ENCODE results near the gene PDS5B. TPM values are rescaled to one million over a fixed set of nuclear protein-coding genes. Genes with fewer than 3 reads are reported as not detected.
A peak's percentile ranks its signal among the peaks of the same experiment; 100 is the strongest.

PDS5B gene
- total and polyA plus RNA-seq, 4 donors, result 3.6 to 24.3 (median 12.9) TPM

GRCh38 chr13:32650705-32651311 is 64.6 kb downstream of the PDS5B start:
- no peak overlapping the region for H3K4me3 ChIP-seq (ENCODE audit: low read depth in 1 of 3, low read length in 3 of 3)
- no peak overlapping the region for H3K27ac ChIP-seq (ENCODE audit: low read depth in 1 of 2, low read length in 2 of 2)
- peak; percentile 52 for DNase-seq (ENCODE audit: low spot score)
- H3K9me3 ChIP-seq (ENCODE audit: control insufficient read depth in 4 of 4, low read length in 3 of 4), result no peaks in the 10 kb centered on the region
- no peaks in the 10 kb centered on the region for H3K27me3 ChIP-seq (ENCODE audit: control insufficient read depth in 4 of 4, insufficient read depth in 4 of 4, low read length in 3 of 4)
- H3K36me3 ChIP-seq (ENCODE audit: control insufficient read depth in 4 of 4, insufficient read depth in 3 of 4, low read depth in 1 of 4, low read length in 3 of 4), result peaks cover 0 to 2% (median under 1%) of the 10 kb centered on the region in 4 donors
- peaks cover 0 to 7% (median 1%) of the 10 kb centered on the region in 4 donors for H3K4me1 ChIP-seq (ENCODE audit: control insufficient read depth in 4 of 4, insufficient read depth in 4 of 4, low read length in 3 of 4)
- H3K9ac ChIP-seq (ENCODE audit: low read depth in 1 of 2, low read length in 2 of 2), result no peak overlapping the region
- TF ChIP-seq TAF1 (conservative IDR thresholded peaks at IDR 0.05) (no peak), RXRA (IDR thresholded peaks at IDR 0.05) (no peak), FOXA2 (IDR thresholded peaks at IDR 0.05) (no peak), REST (IDR thresholded peaks at IDR 0.05) (no peak), FOXA1 (IDR thresholded peaks at IDR 0.05) (no peak), GABPA (IDR thresholded peaks at IDR 0.05 in 1 of 2, conservative IDR thresholded peaks at IDR 0.05 in 1 of 2) (no peak), NR2F2 (IDR thresholded peaks at IDR 0.05) (no peak), CTCF (IDR thresholded peaks at IDR 0.05; ENCODE audit: low read depth, low read length, missing input control) (peak; percentile 77), EGR1 (IDR thresholded peaks at IDR 0.05; ENCODE audit: low read depth in 2 of 2) (no peak), RAD21 (IDR thresholded peaks at IDR 0.05) (peak; percentile 84 to 85), HNF4A (conservative IDR thresholded peaks at IDR 0.05) (peak in 1 of 2 donors; percentile 5), YY1 (IDR thresholded peaks at IDR 0.05) (peak; percentile 42)
- 20% methylated on average over 3 of the region's 3 CpGs for WGBS

DNA sequence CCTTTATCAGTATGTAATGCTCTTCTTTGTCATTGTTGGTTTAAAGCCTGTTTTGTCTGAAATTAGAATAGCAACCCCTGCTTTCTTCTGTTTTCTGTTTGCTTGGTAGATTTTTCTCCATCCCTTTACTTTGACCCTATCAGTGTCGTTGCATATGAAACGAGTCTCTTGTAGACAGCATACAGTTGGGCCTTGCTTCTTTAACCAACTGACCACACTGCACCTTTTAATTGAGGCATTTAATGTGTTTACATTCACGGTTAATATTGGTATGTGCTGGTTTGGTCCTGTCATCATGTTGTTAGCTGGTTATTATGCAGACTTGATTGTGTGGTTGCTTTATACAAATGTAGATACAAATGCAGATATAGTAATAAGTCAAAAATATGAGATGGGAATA is 71.1 kb downstream of the PDS5B start:
- Histone ChIP-seq H3K27me3 (ENCODE audit: control insufficient read depth in 4 of 4, insufficient read depth in 4 of 4, low read length in 3 of 4) (no peaks in the 10 kb centered on the region), H3K4me3 (ENCODE audit: low read depth in 1 of 3, low read length in 3 of 3) (no peak overlapping the region), H3K4me1 (ENCODE audit: control insufficient read depth in 4 of 4, insufficient read depth in 4 of 4, low read length in 3 of 4) (peaks cover 2 to 8% (median 6%) of the 10 kb centered on the region in 4 donors), H3K27ac (ENCODE audit: low read depth in 1 of 2, low read length in 2 of 2) (no peak overlapping the region), H3K36me3 (ENCODE audit: control insufficient read depth in 4 of 4, insufficient read depth in 3 of 4, low read depth in 1 of 4, low read length in 3 of 4) (peaks cover 0 to 2% (median under 1%) of the 10 kb centered on the region in 4 donors), H3K9me3 (ENCODE audit: control insufficient read depth in 4 of 4, low read length in 3 of 4) (no peaks in the 10 kb centered on the region), H3K9ac (ENCODE audit: low read depth in 1 of 2, low read length in 2 of 2) (no peak overlapping the region)
- 95% methylated on average over 3 of the region's 3 CpGs for WGBS
- TF ChIP-seq FOXA1 (IDR thresholded peaks at IDR 0.05) (no peak), EGR1 (IDR thresholded peaks at IDR 0.05; ENCODE audit: low read depth in 2 of 2) (no peak)
- TF ChIP-seq, protein P1, sequence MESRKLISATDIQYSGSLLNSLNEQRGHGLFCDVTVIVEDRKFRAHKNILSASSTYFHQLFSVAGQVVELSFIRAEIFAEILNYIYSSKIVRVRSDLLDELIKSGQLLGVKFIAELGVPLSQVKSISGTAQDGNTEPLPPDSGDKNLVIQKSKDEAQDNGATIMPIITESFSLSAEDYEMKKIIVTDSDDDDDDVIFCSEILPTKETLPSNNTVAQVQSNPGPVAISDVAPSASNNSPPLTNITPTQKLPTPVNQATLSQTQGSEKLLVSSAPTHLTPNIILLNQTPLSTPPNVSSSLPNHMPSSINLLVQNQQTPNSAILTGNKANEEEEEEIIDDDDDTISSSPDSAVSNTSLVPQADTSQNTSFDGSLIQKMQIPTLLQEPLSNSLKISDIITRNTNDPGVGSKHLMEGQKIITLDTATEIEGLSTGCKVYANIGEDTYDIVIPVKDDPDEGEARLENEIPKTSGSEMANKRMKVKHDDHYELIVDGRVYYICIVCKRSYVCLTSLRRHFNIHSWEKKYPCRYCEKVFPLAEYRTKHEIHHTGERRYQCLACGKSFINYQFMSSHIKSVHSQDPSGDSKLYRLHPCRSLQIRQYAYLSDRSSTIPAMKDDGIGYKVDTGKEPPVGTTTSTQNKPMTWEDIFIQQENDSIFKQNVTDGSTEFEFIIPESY (IDR thresholded peaks at IDR 0.05), result no peak
- no peak for DNase-seq (ENCODE audit: low spot score)

Data from liver (tissue), 9 donors.